B cell (primary cell): ENCODE data around the gene FAXC. TPM values are rescaled to one million over a fixed set of nuclear protein-coding genes. Genes with fewer than 3 reads are reported as not detected.

Experiments used
- ATAC-seq: fragments of 200-7000 bp; cut with Tn5 transposase; one replicate; pipeline ENCODE4 v1.10.0; 2021; ENCODE audit warnings: low read depth, mild to moderate bottlenecking, moderate number of reproducible peaks, moderate library complexity
- CTCF ChIA-PET: fragments of 350-600 bp; sonication (Branson Sonifier 250); formaldehyde crosslinking; loops from one replicate; lab custom pipeline; 2021; ENCODE audit warnings: antibody characterized with exemption, inconsistent platforms; lab: Charles Lee
- POLR2A ChIA-PET: fragments of 350-600 bp; sonication (Branson Sonifier 250); formaldehyde crosslinking; loops from one replicate; lab custom pipeline; 2021; ENCODE audit warnings: antibody characterized with exemption; lab: Charles Lee
- DNase-seq: peaks from one replicate; pipeline ENCODE4 v3.0.0; 2013
- H2AFZ ChIP-seq: 2 replicates; pipeline ENCODE4 v1.6.1; 2012; ENCODE audit warnings: mild to moderate bottlenecking, low read depth, low read length; ENCODE audit not compliant: insufficient read depth, poor library complexity, severe bottlenecking
- H3K27ac ChIP-seq, 2 donors: 1 replicate in 1 of 2; 2 replicates in 1 of 2; pipeline ENCODE4 v1.5.1; 2012 to 2013; ENCODE audit warnings: low read length in 2 of 2, mild to moderate bottlenecking in 2 of 2, moderate library complexity in 1 of 2
- H3K27me3 ChIP-seq, 4 experiments: fragments of 200-600 bp in 1 of 4; sonication (generic) in 1 of 4; replicated peaks in 1 of 4; 1 replicate in 2 of 4; 2 replicates in 2 of 4; pipeline versions ENCODE4 v1.6.1 to v1.7.0; 2013 to 2016; ENCODE audit warnings: low read length in 3 of 4, mild to moderate bottlenecking in 2 of 4, mixed read lengths in 1 of 4, moderate library complexity in 1 of 4; ENCODE audit not compliant: insufficient read depth in 4 of 4, control insufficient read depth in 3 of 4; ENCODE audit errors: control extremely low read depth in 1 of 4
- H3K36me3 ChIP-seq, 2 experiments: replicated peaks in 1 of 2; 1 replicate in 1 of 2; 2 replicates in 1 of 2; pipeline versions ENCODE4 v1.6.1 to v1.7.1; 2013; ENCODE audit warnings: low read length in 1 of 2; ENCODE audit not compliant: insufficient read depth in 2 of 2, control insufficient read depth in 1 of 2; ENCODE audit errors: control extremely low read depth in 1 of 2, extremely low read depth in 1 of 2
- H3K4me1 ChIP-seq, 2 donors: fragments of 200-600 bp in 1 of 2; sonication (generic) in 1 of 2; 1 replicate in 1 of 2; 2 replicates in 1 of 2; pipeline versions ENCODE4 v1.5.1 to v1.6.1; 2013 to 2017; ENCODE audit warnings: low read length in 2 of 2; ENCODE audit not compliant: control insufficient read depth in 2 of 2, insufficient read depth in 2 of 2
- H3K4me2 ChIP-seq: replicated peaks from 2 replicates; pipeline ENCODE3; 2012; ENCODE audit warnings: mild to moderate bottlenecking, low read depth, low read length; ENCODE audit not compliant: poor library complexity, severe bottlenecking
- H3K4me3 ChIP-seq, 5 experiments: fragments of 200-600 bp in 1 of 5; sonication (generic) in 1 of 5; 1 replicate in 3 of 5; 2 replicates in 2 of 5; pipeline versions ENCODE4 v1.5.1 to v1.7.0; 2011 to 2016; ENCODE audit warnings: low read length in 4 of 5, mild to moderate bottlenecking in 4 of 5, low read depth in 2 of 5, control low read depth in 1 of 5, moderate library complexity in 1 of 5; ENCODE audit not compliant: insufficient read depth in 1 of 5; ENCODE audit errors: control extremely low read depth in 1 of 5, extremely low read depth in 1 of 5
- H3K79me2 ChIP-seq: fragments of 200-600 bp; sonication (generic); one replicate; pipeline ENCODE4 v1.6.0; 2016; ENCODE audit warnings: low read length; ENCODE audit not compliant: control insufficient read depth, insufficient read depth
- H3K9ac ChIP-seq: fragments of 200-600 bp; sonication (generic); 2 replicates; pipeline ENCODE4 v1.6.1; 2017; ENCODE audit warnings: mild to moderate bottlenecking, low read length, moderate library complexity
- H3K9me3 ChIP-seq, 3 donors: one replicate each; pipeline versions ENCODE4 v1.6.1 to v1.7.1; 2013; ENCODE audit warnings: low read length in 2 of 3; ENCODE audit not compliant: control insufficient read depth in 2 of 3, insufficient read depth in 1 of 3; ENCODE audit errors: control extremely low read depth in 1 of 3
- H4K20me1 ChIP-seq: 2 replicates; pipeline ENCODE4 v1.6.0; 2012; ENCODE audit warnings: mild to moderate bottlenecking, low read length; ENCODE audit not compliant: insufficient read depth, control insufficient read depth, poor library complexity, severe bottlenecking
- H3K27ac Mint-ChIP-seq: one replicate; pipeline ENCODE4 v1.8.0; 2021; ENCODE audit warnings: mixed read lengths
- H3K27me3 Mint-ChIP-seq: one replicate; pipeline ENCODE4 v1.8.0; 2021; ENCODE audit warnings: mixed read lengths
- H3K4me1 Mint-ChIP-seq: one replicate; pipeline ENCODE4 v1.8.0; 2021; ENCODE audit warnings: mixed read lengths
- H3K4me3 Mint-ChIP-seq: one replicate; pipeline ENCODE4 v1.8.0; 2021; ENCODE audit warnings: mixed read lengths
- H3K9me3 Mint-ChIP-seq: one replicate; pipeline ENCODE4 v1.8.0; 2022; ENCODE audit warnings: mixed read lengths; ENCODE audit not compliant: insufficient read depth
- EZH2 ChIP-seq: IDR thresholded peaks from 2 replicates; pipeline ENCODE4 v1.6.1; 2012; ENCODE audit warnings: borderline replicate concordance, low read depth, mild to moderate bottlenecking, moderate library complexity, low read length; ENCODE audit not compliant: insufficient read depth, poor library complexity, severe bottlenecking
- WGBS: methylation state at CpG from one replicate; pipeline ENCODE4 v1.1.5; 2013; ENCODE audit warnings: missing lambda C conversion rate; ENCODE audit not compliant: insufficient coverage; 5-methylcytosine and 5-hydroxymethylcytosine counted together
- intact Hi-C: fragments of 100-400 bp; cut with micrococcal nuclease; formaldehyde crosslinking; loops from one replicate; pipeline ENCODE4 v1.10.0; 2022
- polyA plus RNA-seq: library from polyadenylated mRNA; depleted of rRNA; stranded (reverse); fragments of >200 nt; gene quantifications from 2 replicates; pipeline ENCODE4 v1.2.3, GENCODE V29; 2012
- total RNA-seq, 2 donors: library from RNA; stranded (reverse); fragments of 120-200 nt in 1 of 2; gene quantifications; 1 replicate in 1 of 2; 2 replicates in 1 of 2; pipeline versions ENCODE4 v1.2.3 to v1.2.4, GENCODE V29; 2013 to 2022
- TF ChIP-seq, protein P1 (sequence below): fragments of 200-600 bp; IDR thresholded peaks from one replicate; pipeline ENCODE4 v1.8.0; 2022; ENCODE audit warnings: antibody characterized with exemption, mild to moderate bottlenecking

The FAXC gene
- total and polyA plus RNA-seq, 2 donors (not counting 1 experiment from before 2014, with no cell fraction given), result not detected

DNA sequence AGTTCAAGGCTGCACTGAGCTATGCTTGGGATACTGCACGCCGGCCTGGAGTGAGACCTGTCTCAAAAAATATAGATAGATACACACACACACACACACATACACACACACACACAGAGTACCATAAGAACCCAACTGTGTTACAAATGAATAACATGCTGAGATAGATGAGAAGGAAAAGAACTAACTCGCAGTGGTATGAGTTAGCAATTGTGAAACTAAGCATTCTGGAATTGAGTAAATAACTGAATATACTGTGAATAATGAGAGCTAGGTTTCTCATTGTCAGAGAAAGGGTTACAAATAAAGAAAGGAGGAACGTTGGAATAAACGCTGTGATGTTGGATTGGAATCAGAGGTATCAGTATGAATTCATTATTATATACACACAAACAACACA lies 14.6 kb upstream of the FAXC start:
- TF ChIP-seq, protein P1, sequence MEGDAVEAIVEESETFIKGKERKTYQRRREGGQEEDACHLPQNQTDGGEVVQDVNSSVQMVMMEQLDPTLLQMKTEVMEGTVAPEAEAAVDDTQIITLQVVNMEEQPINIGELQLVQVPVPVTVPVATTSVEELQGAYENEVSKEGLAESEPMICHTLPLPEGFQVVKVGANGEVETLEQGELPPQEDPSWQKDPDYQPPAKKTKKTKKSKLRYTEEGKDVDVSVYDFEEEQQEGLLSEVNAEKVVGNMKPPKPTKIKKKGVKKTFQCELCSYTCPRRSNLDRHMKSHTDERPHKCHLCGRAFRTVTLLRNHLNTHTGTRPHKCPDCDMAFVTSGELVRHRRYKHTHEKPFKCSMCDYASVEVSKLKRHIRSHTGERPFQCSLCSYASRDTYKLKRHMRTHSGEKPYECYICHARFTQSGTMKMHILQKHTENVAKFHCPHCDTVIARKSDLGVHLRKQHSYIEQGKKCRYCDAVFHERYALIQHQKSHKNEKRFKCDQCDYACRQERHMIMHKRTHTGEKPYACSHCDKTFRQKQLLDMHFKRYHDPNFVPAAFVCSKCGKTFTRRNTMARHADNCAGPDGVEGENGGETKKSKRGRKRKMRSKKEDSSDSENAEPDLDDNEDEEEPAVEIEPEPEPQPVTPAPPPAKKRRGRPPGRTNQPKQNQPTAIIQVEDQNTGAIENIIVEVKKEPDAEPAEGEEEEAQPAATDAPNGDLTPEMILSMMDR, result no peak
- TF ChIP-seq EZH2, result no peak
- WGBS, result 70% methylated on average over 2 of the region's 5 CpGs
- Histone ChIP-seq H3K4me3 (no peak overlapping the region), H3K36me3 (no peaks in the 10 kb centered on the region), H2AFZ (no peak overlapping the region), H3K79me2 (no peaks in the 10 kb centered on the region), H3K27ac (no peak overlapping the region), H3K9me3 (no peaks in the 10 kb centered on the region), H4K20me1 (no peaks in the 10 kb centered on the region), H3K4me1 (no peaks in the 10 kb centered on the region), H3K27me3 (peaks cover 0 to 15% (median 5%) of the 10 kb centered on the region in 4 experiments), H3K4me2 (no peak overlapping the region), H3K9ac (no peak overlapping the region)
- ATAC-seq (no peak), DNase-seq (no peak)
- POLR2A ChIA-PET, result no interaction called here
- no peak overlapping the region for H3K27ac Mint-ChIP-seq
- H3K9me3 Mint-ChIP-seq, result no peaks in the 10 kb centered on the region
- peaks cover 23% of the 10 kb centered on the region for H3K27me3 Mint-ChIP-seq
- CTCF ChIA-PET, result no interaction called here
- intact Hi-C loops, result no loop called here
- H3K4me3 Mint-ChIP-seq, result no peak overlapping the region
- H3K4me1 Mint-ChIP-seq, result no peaks in the 10 kb centered on the region

DNA sequence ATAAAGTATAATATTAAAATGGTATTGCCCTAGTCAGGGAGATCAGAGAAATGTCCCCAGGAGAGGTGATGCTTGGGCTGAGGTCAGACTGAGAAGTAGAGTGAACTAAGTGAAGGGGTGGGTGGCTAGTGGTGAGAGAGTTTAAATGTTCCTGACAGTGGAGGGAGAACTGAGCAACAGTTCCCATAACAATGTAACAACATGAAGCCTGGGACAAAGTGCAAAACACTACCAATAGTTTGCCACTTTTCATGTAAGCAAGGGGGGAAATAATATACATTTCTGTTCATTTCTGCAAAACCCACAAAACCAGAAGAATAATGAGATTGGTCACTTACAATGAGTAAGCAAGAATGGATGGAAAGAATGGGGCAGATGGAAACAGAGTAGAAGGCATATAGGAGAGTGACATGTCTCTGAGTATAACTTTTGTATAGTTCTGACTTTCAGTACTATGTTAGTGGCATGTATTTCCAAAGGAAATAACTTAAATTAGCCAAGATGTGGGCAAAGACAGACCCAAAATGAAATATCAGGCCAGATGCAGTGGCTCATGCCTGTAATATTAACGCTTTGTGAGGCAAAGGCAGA lies 13.3 kb upstream of the FAXC start:
- Mint-ChIP-seq H3K4me3 (no peak overlapping the region), H3K4me1 (no peaks in the 10 kb centered on the region), H3K9me3 (no peaks in the 10 kb centered on the region), H3K27ac (no peak overlapping the region), H3K27me3 (peaks cover 23% of the 10 kb centered on the region)
- DNase-seq (no peak), ATAC-seq (no peak)
- 100% methylated on average over 1 of the region's 1 CpG for WGBS
- Histone ChIP-seq H4K20me1 (no peaks in the 10 kb centered on the region), H3K36me3 (no peaks in the 10 kb centered on the region), H3K4me2 (no peak overlapping the region), H3K27ac (no peak overlapping the region), H3K9me3 (no peaks in the 10 kb centered on the region), H3K27me3 (peaks cover 0 to 15% (median 5%) of the 10 kb centered on the region in 4 experiments), H3K4me1 (no peaks in the 10 kb centered on the region), H3K4me3 (no peak overlapping the region), H2AFZ (no peak overlapping the region), H3K79me2 (no peaks in the 10 kb centered on the region), H3K9ac (no peak overlapping the region)
- POLR2A ChIA-PET, result no interaction called here
- intact Hi-C loops, result no loop called here
- CTCF ChIA-PET, result no interaction called here
- TF ChIP-seq, protein P1, result no peak
- no peak for TF ChIP-seq EZH2
